Brain microvascular endothelial cell (primary cell): ENCODE data around the gene GLIS2.

Experiments used
- DNase-seq: peaks from one replicate; pipeline ENCODE4 v3.0.0-alpha.2; 2020
- H3K27ac ChIP-seq: fragments of 250-450 bp; sonication (Bioruptor Pico); 2 replicates; pipeline ENCODE4 v1.5.1; 2020; ENCODE audit warnings: mild to moderate bottlenecking, moderate library complexity
- H3K27me3 ChIP-seq: fragments of 250-450 bp; sonication (Bioruptor Pico); replicated peaks from 2 replicates; pipeline ENCODE4 v1.5.1; 2020; ENCODE audit warnings: mild to moderate bottlenecking
- H3K36me3 ChIP-seq: fragments of 250-450 bp; sonication (Bioruptor Pico); replicated peaks from 2 replicates; pipeline ENCODE4 v1.5.1; 2020; ENCODE audit warnings: mild to moderate bottlenecking
- H3K4me3 ChIP-seq: 2 replicates; pipeline ENCODE4 v1.5.1; 2011; ENCODE audit warnings: low read depth, mild to moderate bottlenecking, control low read depth, low read length, moderate library complexity
- CTCF ChIP-seq: IDR thresholded peaks from 2 replicates; pipeline ENCODE4 v1.5.1; 2011; ENCODE audit warnings: low read depth, mild to moderate bottlenecking, moderate library complexity, low read length, control low read depth, inconsistent platforms; ENCODE audit errors: missing control alignments
- in situ Hi-C: cut with HindIII; loops from 2 replicates; pipeline ENCODE4 v1.10.0; 2017; ENCODE audit warnings: low sequenced_read_pairs, low pct_ligation_motif_present

Gene GLIS2

GRCh38 chr16:4383591-4384444 is 68.0 kb downstream of the GLIS2 start:
- H3K27ac ChIP-seq: no peak overlapping the region
- TF ChIP-seq CTCF: no peak
- H3K4me3 ChIP-seq: no peak overlapping the region
- in situ Hi-C loops: no loop called here
- no peak for DNase-seq
- H3K36me3 ChIP-seq: peaks cover 21% of the 10 kb centered on the region
- H3K27me3 ChIP-seq: no peaks in the 10 kb centered on the region

- no peak for TF ChIP-seq CTCF
- no peak overlapping the region for H3K4me3 ChIP-seq
- H3K27me3 ChIP-seq: no peaks in the 10 kb centered on the region
- in situ Hi-C loops: no loop called here
- no peak for DNase-seq
- peaks cover 21% of the 10 kb centered on the region for H3K36me3 ChIP-seq
- H3K27ac ChIP-seq: no peak overlapping the region
Observed at GRCh38 chr16:4384509-4384942, 68.7 kb downstream of the GLIS2 start.

GRCh38 chr16:4385066-4385788 is 69.4 kb downstream of the GLIS2 start:
- no peak overlapping the region for H3K27ac ChIP-seq
- no peak for DNase-seq
- in situ Hi-C loops: no loop called here
- H3K4me3 ChIP-seq: no peak overlapping the region
- TF ChIP-seq CTCF: no peak
- H3K27me3 ChIP-seq: no peaks in the 10 kb centered on the region
- peaks cover 21% of the 10 kb centered on the region for H3K36me3 ChIP-seq

- no peak overlapping the region for H3K4me3 ChIP-seq
- no peak for TF ChIP-seq CTCF
- in situ Hi-C loops: no loop called here
- H3K36me3 ChIP-seq: peaks cover 20% of the 10 kb centered on the region
- no peaks in the 10 kb centered on the region for H3K27me3 ChIP-seq
- no peak overlapping the region for H3K27ac ChIP-seq
- DNase-seq: no peak
Observed at GRCh38 chr16:4385789-4386450, 70.1 kb downstream of the GLIS2 start.

GRCh38 chr16:4386451-4386805 is 70.6 kb downstream of the GLIS2 start:
- DNase-seq: no peak
- H3K27ac ChIP-seq: no peak overlapping the region
- in situ Hi-C loops: no loop called here

More at GRCh38 chr16:4386451-4386805, 70.6 kb downstream of the GLIS2 start:
- Histone ChIP-seq H3K36me3 (peaks cover 15% of the 10 kb centered on the region), H3K27me3 (no peaks in the 10 kb centered on the region), H3K4me3 (no peak overlapping the region)
- TF ChIP-seq CTCF: no peak
